GM18517 (cell line): ENCODE data around the gene RBM19.

Source experiments
- ATAC-seq: cut with Tn5 transposase; IDR thresholded peaks from one replicate; pipeline ENCODE4 v1.9.1; 2021; ENCODE audit warnings: mild to moderate bottlenecking, moderate library complexity; ENCODE audit not compliant: unreplicated experiment

Gene RBM19

GRCh38 chr12:113860950-113861349 lies 105.2 kb downstream of the RBM19 start:
- no peak for ATAC-seq

DNA sequence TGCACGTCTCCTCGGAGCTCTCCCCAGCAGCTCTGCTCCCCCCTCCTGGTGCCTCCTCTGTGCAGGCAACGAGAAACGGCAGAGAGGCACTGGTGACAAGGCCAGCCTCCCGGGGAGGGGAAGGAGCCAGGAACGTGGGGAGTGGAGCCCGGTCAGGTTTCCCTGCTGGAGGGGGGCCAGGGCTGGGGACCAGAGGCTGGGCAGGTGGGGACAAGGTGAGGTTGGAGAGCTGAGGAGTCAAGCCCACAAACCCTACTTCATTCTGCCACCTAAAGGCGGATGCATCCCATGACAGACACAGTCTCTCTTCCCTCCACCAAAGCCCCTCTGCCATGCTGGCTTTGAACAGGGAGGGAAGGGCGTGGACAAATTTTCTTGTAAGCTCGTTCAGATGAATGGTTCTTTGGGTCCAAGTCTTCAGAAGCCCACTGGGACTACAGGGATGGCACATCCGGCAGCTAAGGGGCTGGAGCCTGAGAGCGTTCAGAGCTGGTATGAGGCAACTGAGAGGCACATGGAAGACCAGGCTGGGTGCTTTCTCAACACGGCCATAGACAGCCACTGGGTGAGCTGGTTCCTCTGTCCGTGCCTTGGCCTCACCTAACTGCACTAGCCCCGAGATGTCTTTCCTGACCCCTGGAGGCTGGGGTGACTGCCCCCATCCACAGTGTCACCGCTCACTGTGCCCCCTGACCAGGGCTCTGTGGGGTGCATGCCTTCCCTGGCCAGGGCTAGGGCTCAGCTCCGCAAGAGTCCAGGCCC lies 105.9 kb downstream of the RBM19 start:
- no peak for ATAC-seq

DNA sequence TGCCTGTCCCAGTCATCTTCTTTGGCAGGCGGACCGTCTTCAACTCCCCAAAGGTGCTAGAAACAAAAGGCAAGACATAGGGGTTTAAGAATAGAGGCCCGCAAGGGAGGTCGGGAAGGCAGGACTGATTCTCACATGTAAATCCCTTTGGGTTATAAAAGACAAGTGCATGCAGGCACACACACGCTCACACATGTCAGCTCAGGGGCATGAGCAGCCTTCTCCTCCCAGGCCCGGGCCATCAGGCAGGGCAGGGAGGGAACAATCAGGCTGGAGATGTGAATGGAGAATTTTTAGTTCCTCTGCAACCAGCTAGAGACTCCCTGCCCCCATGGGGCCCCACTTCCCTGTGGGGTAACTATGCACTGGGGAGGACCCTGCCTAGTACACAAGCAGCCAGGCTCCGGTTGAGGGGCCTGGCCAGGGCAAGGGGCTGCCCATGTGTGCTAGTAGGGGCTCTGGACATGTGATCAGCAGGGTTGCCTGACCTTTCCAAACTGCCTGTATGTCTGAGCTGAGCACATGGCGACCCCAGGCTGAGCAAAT lies 107.2 kb downstream of the RBM19 start:
- ATAC-seq = no peak

DNA sequence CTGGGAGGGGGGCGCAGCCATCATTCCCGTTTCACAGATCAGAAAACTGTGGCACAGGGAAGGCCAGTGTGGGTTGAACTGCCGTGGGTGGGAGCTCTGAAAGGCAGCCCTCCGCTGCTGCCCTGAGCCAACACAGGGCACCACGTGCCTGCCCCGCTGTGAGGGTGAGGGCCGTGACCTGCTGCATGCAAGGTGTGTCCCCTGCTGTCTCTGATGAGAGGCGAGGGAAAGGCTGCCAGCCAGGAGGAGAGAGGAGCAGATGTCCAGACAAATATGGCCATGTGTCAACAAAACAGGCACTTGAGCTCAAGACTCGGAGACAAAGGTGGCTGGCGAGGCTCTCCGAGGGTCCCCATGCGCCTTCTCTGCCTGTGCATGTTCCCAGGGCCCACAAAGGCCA lies 108.8 kb downstream of the RBM19 start:
- ATAC-seq = no peak

- no peak for ATAC-seq
Observed at GRCh38 chr12:113855998-113856397, 110.1 kb downstream of the RBM19 start.

GRCh38 chr12:113854385-113855142 lies 111.6 kb downstream of the RBM19 start:
- no peak for ATAC-seq

DNA sequence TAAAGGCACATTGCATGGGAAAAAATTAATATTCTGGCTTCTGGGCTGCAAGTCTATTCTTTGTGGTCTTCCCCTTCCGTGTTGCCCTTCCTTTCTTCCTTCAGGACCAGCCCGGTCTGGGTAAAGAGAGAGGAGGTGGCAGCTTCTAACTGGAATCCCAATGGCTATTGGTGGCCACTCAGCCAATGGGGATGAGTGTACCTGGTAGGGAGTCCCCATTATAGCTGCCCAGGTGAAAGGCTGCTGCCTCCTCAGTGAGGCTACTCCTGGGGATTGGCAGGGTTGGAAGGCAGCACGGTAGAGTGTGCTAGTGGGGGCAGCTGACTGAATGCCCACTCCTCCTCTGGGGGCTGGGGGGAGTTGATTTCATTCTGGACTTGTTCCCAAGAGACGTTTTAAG lies 112.6 kb downstream of the RBM19 start:
- no peak for ATAC-seq

DNA sequence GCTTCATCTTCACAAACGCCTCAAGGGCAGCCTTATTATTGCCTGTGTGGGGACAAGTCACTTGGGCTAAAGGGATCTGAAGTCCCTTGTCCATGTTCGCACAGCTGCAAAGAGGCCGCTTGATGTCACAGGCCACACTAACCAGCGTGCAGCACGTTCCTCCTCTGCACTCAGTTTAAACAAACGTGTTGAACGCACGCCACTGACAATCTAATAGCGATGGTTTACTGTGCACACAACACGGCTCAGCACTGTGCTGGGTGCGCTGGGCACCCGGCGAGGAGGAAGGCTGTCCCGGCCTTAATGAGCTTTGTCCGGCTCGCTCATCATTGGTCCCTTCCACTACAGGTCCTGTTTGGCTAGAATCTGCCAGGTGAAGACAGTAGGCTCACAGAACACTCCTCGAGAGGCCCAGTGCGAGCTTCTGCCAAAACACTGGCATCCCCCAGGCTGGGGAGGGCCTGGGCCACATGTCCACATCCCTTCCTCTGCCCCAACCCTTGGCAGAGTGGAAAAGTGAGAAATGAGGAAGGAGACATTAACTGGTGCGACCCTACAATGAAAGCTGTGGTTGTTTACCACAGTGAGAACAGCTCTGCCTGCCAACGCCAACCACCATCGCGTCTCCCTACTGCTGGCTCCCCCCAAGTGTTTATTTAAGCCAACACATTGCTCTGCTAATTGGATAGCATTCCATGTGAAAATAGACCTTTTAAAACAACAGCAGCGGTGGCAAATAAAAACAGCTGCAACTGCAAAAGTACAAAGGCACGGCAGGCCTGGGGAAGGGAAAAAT lies 113.2 kb downstream of the RBM19 start:
- no peak for ATAC-seq

- ATAC-seq = no peak
Observed at GRCh38 chr12:113852264-113852663, 113.9 kb downstream of the RBM19 start.

- no peak for ATAC-seq
Observed at GRCh38 chr12:113850309-113851056, 115.6 kb downstream of the RBM19 start.

GRCh38 chr12:113847856-113848255 lies 118.3 kb downstream of the RBM19 start:
- no peak for ATAC-seq

- ATAC-seq = no peak
Observed at GRCh38 chr12:113846883-113847755, 119.0 kb downstream of the RBM19 start.

GRCh38 chr12:113845900-113846674 lies 120.0 kb downstream of the RBM19 start:
- ATAC-seq = no peak

- ATAC-seq = no peak
Observed at GRCh38 chr12:113844495-113845210, 121.5 kb downstream of the RBM19 start.

- ATAC-seq = no peak
Observed at GRCh38 chr12:113842699-113843098, 123.4 kb downstream of the RBM19 start.

DNA sequence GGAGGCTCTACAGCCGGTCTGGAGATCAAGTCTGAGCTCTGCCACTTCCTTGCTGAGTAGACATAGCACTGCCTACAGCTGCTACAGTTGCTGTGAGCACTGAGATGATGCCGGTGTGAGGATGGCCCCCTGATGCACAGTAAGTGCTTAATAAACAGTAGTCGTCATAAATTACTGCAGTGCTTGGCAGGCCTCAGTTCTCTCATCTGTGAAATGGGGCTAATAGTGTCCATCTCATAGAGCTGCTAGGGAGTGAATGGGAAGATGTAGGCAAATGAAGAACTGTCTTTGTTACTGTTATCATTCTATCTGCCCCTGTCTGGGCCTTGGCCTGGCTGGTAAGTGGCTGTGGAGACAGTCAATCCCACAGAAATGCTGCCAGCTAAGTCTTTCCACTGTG lies 124.3 kb downstream of the RBM19 start:
- ATAC-seq = no peak

GRCh38 chr12:113840401-113841042 lies 125.6 kb downstream of the RBM19 start:
- ATAC-seq = no peak

DNA sequence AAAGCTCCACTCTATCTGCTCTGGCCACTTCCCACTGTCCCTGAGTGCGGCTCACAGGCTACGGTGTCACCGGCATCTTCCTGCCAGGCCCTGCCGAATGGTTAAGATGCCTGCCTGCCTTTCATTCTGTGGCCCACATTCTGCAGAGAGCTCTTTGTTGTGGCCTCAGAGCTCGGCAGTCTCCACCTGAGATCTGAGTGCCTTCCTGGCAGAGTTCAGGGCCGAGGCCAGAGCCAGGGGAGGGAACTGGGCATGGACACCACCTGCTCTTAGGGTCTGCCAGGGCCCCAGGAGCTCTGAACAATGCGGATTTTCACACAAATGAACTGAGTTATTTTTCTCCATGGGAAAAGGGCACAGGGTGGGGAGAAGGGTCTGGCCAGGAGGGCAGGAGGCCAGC lies 127.2 kb downstream of the RBM19 start:
- ATAC-seq = no peak
